ENCODE data around the gene DNAJC5. TPM values are rescaled to one million over a fixed set of nuclear protein-coding genes. Genes with fewer than 3 reads are reported as not detected.
A peak's percentile ranks its signal among the peaks of the same experiment; 100 is the strongest.
"Not testable (repeated sequence)": the region's sequence is repeated elsewhere in the genome, so short reads cannot be mapped to it uniquely, and the experiment has no call there.

DNAJC5 gene
- total and polyA plus RNA-seq, 2 donors from 2014 or later, result 24.4 to 52.3 TPM

DNA sequence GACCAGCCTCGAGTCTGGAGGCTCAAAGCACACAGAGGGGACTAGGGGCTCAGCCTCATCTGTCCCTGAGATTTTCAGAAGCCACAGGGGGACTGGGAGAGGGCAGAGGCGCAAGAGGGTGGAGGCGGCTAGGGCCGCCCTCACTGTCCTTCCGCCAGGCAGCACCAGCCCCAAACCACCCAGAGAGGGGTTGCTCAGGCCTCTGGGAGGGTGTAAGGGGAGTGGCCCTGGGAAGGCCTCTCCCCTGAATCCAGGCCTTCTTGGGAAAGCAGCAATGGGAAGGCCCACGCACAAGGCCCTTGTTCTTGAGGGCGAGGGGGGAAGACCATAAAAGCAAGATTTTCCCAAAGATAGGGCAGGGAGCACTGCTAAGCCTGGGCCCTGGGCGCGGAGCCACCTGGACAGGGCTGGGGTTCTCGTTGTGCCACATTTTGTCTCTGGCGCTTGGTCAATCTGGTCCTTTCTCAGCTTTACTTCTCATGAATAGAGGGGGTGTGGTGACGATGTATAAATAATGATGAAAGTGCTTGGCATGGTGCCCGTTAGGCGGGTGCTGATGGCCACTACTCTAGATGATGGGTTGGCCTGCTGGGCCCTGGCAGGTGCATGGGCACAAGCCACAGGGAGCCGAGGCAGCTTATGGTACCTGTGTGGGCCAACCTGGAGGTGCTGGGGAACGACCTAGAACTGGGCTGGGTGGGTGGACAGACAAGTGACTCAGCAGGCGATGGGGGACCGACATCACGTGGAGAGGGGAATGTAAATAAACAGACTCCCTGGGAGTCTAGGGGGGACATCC lies 79.7 kb downstream of the DNAJC5 start:
- Histone ChIP-seq H3K9ac (ENCODE audit: low read length in 3 of 3) (no peak overlapping the region), H3K9me3 (ENCODE audit: control insufficient read depth in 2 of 3, insufficient read depth in 1 of 3, low read length in 3 of 3) (no peaks in the 10 kb centered on the region), H3K4me1 (ENCODE audit: control insufficient read depth in 2 of 3, insufficient read depth in 2 of 3, low read depth in 1 of 3, low read length in 3 of 3) (peaks cover 0 to 13% (median 0%) of the 10 kb centered on the region in 3 donors), H3K4me3 (ENCODE audit: low read length in 3 of 3) (no peak overlapping the region), H3K36me3 (ENCODE audit: control insufficient read depth in 2 of 3, insufficient read depth in 3 of 3, low read length in 3 of 3) (peaks cover 0 to 3% (median 0%) of the 10 kb centered on the region in 3 donors), H3K27ac (ENCODE audit: low read depth in 2 of 2, low read length in 2 of 2) (no peak overlapping the region), H3K27me3 (ENCODE audit: control insufficient read depth, insufficient read depth, low read length) (no peaks in the 10 kb centered on the region)
- TF ChIP-seq, protein P1, sequence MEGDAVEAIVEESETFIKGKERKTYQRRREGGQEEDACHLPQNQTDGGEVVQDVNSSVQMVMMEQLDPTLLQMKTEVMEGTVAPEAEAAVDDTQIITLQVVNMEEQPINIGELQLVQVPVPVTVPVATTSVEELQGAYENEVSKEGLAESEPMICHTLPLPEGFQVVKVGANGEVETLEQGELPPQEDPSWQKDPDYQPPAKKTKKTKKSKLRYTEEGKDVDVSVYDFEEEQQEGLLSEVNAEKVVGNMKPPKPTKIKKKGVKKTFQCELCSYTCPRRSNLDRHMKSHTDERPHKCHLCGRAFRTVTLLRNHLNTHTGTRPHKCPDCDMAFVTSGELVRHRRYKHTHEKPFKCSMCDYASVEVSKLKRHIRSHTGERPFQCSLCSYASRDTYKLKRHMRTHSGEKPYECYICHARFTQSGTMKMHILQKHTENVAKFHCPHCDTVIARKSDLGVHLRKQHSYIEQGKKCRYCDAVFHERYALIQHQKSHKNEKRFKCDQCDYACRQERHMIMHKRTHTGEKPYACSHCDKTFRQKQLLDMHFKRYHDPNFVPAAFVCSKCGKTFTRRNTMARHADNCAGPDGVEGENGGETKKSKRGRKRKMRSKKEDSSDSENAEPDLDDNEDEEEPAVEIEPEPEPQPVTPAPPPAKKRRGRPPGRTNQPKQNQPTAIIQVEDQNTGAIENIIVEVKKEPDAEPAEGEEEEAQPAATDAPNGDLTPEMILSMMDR (IDR thresholded peaks at IDR 0.05; ENCODE audit: borderline replicate concordance, extremely low read depth, insufficient read depth), result no peak
- intact Hi-C loops (cut with DNase I), result loop anchor here (5.0 kb wide), 1 partner anchor 437 kb away; the partner anchor contains the start of gene PTK6
- DNase-seq (peak in 2 of 5 donors; percentile 47 to 75), FAIRE-seq (no peak)

- H3K9ac ChIP-seq (ENCODE audit: low read length in 3 of 3); H3K27me3 ChIP-seq (ENCODE audit: control insufficient read depth, insufficient read depth, low read length); DNase-seq; FAIRE-seq; H3K36me3 ChIP-seq (ENCODE audit: control insufficient read depth in 2 of 3, insufficient read depth in 3 of 3, low read length in 3 of 3); H3K9me3 ChIP-seq (ENCODE audit: control insufficient read depth in 2 of 3, insufficient read depth in 1 of 3, low read length in 3 of 3); H3K4me3 ChIP-seq (ENCODE audit: low read length in 3 of 3); H3K27ac ChIP-seq (ENCODE audit: low read depth in 2 of 2, low read length in 2 of 2): not testable (repeated sequence)
- peaks cover 0 to 20% (median 7%) of the 10 kb centered on the region in 3 donors for H3K4me1 ChIP-seq (ENCODE audit: control insufficient read depth in 2 of 3, insufficient read depth in 2 of 3, low read depth in 1 of 3, low read length in 3 of 3)
- intact Hi-C loops (cut with DNase I), result loop anchor here (5.0 kb wide), 1 partner anchor 439 kb away; the partner anchor contains the start of gene PTK6
These were observed 81.6 kb downstream of the DNAJC5 start for GRCh38 chr20:63976511-63976910.

DNA sequence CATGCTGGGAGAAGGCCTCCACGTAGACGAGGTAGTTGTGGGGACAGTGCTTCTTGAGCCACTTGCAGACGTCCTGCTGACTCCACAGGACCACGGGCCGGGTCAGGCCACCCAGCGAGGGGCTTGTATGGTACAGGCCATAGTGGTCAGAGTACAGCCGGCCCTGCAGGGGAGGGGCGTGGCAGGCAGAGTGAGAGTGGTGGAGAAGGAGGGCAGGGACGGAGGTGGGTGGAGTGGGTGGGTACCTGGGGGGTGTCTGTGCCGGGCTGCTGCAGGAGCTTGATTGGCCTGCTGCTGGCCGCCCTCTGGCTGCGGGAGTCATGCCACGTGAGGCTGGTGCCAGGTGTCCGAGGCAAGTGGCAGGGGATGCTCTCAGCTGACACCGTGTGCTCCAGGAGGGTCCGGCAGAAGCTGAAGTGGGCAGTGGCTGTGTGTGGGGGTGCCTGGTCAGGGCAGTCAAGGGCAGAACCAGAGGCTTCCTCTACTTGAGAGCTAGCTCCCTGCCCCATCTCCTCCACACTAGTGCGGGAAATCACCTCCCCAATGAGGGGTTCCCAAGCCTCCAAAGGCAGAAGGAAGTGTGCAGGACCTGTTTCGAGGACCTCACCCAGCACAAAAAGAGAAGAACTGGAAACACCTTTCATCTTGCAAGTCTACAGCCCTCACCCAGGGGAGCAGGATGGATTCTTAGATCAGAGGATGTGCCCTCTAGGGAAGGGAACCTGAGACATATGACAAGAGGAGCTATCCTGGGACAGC lies 82.2 kb downstream of the DNAJC5 start:
- H3K27ac ChIP-seq (ENCODE audit: low read depth in 2 of 2, low read length in 2 of 2), result no peak overlapping the region
- H3K4me1 ChIP-seq (ENCODE audit: control insufficient read depth in 2 of 3, insufficient read depth in 2 of 3, low read depth in 1 of 3, low read length in 3 of 3), result peaks cover 3 to 23% (median 7%) of the 10 kb centered on the region in 3 donors
- H3K9me3 ChIP-seq (ENCODE audit: control insufficient read depth in 2 of 3, insufficient read depth in 1 of 3, low read length in 3 of 3), result no peaks in the 10 kb centered on the region
- TF ChIP-seq, protein P1 (IDR thresholded peaks at IDR 0.05; ENCODE audit: borderline replicate concordance, extremely low read depth, insufficient read depth), result no peak
- no peak overlapping the region for H3K9ac ChIP-seq (ENCODE audit: low read length in 3 of 3)
- no peak for FAIRE-seq
- DNase-seq, result peak in 2 of 5 donors; percentile 54 to 80
- no peaks in the 10 kb centered on the region for H3K27me3 ChIP-seq (ENCODE audit: control insufficient read depth, insufficient read depth, low read length)
- H3K4me3 ChIP-seq (ENCODE audit: low read length in 3 of 3), result no peak overlapping the region
- intact Hi-C loops (cut with DNase I), result loop anchor here (5.0 kb wide), 1 partner anchor 440 kb away; the partner anchor contains the start of gene PTK6
- H3K36me3 ChIP-seq (ENCODE audit: control insufficient read depth in 2 of 3, insufficient read depth in 3 of 3, low read length in 3 of 3), result peaks cover 0 to 3% (median 0%) of the 10 kb centered on the region in 3 donors

Measured in kidney (tissue), 14 donors.